Measurements from ENCODE around the gene EGFR.

Gene EGFR

GRCh38 chr7:55018361-55019190 lies at the start of gene EGFR:
TSS of gene EGFR (plus strand) at chr7:55019017. CDS start at chr7:55019278, 261 bp downstream.
- H3K27ac ChIP-seq (ENCODE audit: low read length), result peak within 1 kb of the TSS; percentile 64
- peaks cover 7 to 9% of the 10 kb centered on the region in 2 donors for H3K4me1 ChIP-seq (ENCODE audit: control insufficient read depth in 1 of 2, insufficient read depth in 2 of 2, low read length in 2 of 2)
- no peaks in the 10 kb centered on the region for H3K36me3 ChIP-seq (ENCODE audit: control insufficient read depth in 1 of 2, insufficient read depth in 2 of 2, low read length in 2 of 2)
- H3K27me3 ChIP-seq (ENCODE audit: low read depth, low read length), result no peaks in the 10 kb centered on the region
- no peaks in the 10 kb centered on the region for H3K9me3 ChIP-seq (ENCODE audit: control insufficient read depth in 1 of 2, low read length in 2 of 2)
- H3K4me3 ChIP-seq (ENCODE audit: low read depth in 1 of 2, low read length in 2 of 2), result peak within 1 kb of the TSS; percentile 47 to 74

- Histone ChIP-seq H3K4me3 (ENCODE audit: low read depth in 1 of 2, low read length in 2 of 2) (no peak overlapping the region), H3K9me3 (ENCODE audit: control insufficient read depth in 1 of 2, low read length in 2 of 2) (no peaks in the 10 kb centered on the region), H3K4me1 (ENCODE audit: control insufficient read depth in 1 of 2, insufficient read depth in 2 of 2, low read length in 2 of 2) (no peaks in the 10 kb centered on the region), H3K27me3 (ENCODE audit: low read depth, low read length) (no peaks in the 10 kb centered on the region), H3K36me3 (ENCODE audit: control insufficient read depth in 1 of 2, insufficient read depth in 2 of 2, low read length in 2 of 2) (no peaks in the 10 kb centered on the region), H3K27ac (ENCODE audit: low read length) (no peak overlapping the region)
Observed at GRCh38 chr7:54969208-54969967, 49.4 kb upstream of the EGFR start.

- no peaks in the 10 kb centered on the region for H3K4me1 ChIP-seq (ENCODE audit: control insufficient read depth in 1 of 2, insufficient read depth in 2 of 2, low read length in 2 of 2)
- H3K9me3 ChIP-seq (ENCODE audit: control insufficient read depth in 1 of 2, low read length in 2 of 2), result no peaks in the 10 kb centered on the region
- H3K4me3 ChIP-seq (ENCODE audit: low read depth in 1 of 2, low read length in 2 of 2), result no peak overlapping the region
- no peaks in the 10 kb centered on the region for H3K36me3 ChIP-seq (ENCODE audit: control insufficient read depth in 1 of 2, insufficient read depth in 2 of 2, low read length in 2 of 2)
- H3K27ac ChIP-seq (ENCODE audit: low read length), result no peak overlapping the region
- H3K27me3 ChIP-seq (ENCODE audit: low read depth, low read length), result no peaks in the 10 kb centered on the region
Observed at GRCh38 chr7:54972733-54973294, 46.0 kb upstream of the EGFR start.

- Histone ChIP-seq H3K27ac (ENCODE audit: low read length) (no peak overlapping the region), H3K9me3 (ENCODE audit: control insufficient read depth in 1 of 2, low read length in 2 of 2) (no peaks in the 10 kb centered on the region), H3K27me3 (ENCODE audit: low read depth, low read length) (no peaks in the 10 kb centered on the region), H3K4me3 (ENCODE audit: low read depth in 1 of 2, low read length in 2 of 2) (no peak overlapping the region), H3K36me3 (ENCODE audit: control insufficient read depth in 1 of 2, insufficient read depth in 2 of 2, low read length in 2 of 2) (no peaks in the 10 kb centered on the region), H3K4me1 (ENCODE audit: control insufficient read depth in 1 of 2, insufficient read depth in 2 of 2, low read length in 2 of 2) (no peaks in the 10 kb centered on the region)
Observed at GRCh38 chr7:54978364-54979116, 40.3 kb upstream of the EGFR start.

- Histone ChIP-seq H3K4me3 (ENCODE audit: low read depth in 1 of 2, low read length in 2 of 2) (no peak overlapping the region), H3K36me3 (ENCODE audit: control insufficient read depth in 1 of 2, insufficient read depth in 2 of 2, low read length in 2 of 2) (no peaks in the 10 kb centered on the region), H3K9me3 (ENCODE audit: control insufficient read depth in 1 of 2, low read length in 2 of 2) (no peaks in the 10 kb centered on the region), H3K4me1 (ENCODE audit: control insufficient read depth in 1 of 2, insufficient read depth in 2 of 2, low read length in 2 of 2) (no peaks in the 10 kb centered on the region), H3K27ac (ENCODE audit: low read length) (no peak overlapping the region), H3K27me3 (ENCODE audit: low read depth, low read length) (no peaks in the 10 kb centered on the region)
Observed at GRCh38 chr7:54980521-54980920, 38.3 kb upstream of the EGFR start.

- H3K27ac ChIP-seq (ENCODE audit: low read length), result no peak overlapping the region
- H3K4me1 ChIP-seq (ENCODE audit: control insufficient read depth in 1 of 2, insufficient read depth in 2 of 2, low read length in 2 of 2), result no peaks in the 10 kb centered on the region
- no peaks in the 10 kb centered on the region for H3K36me3 ChIP-seq (ENCODE audit: control insufficient read depth in 1 of 2, insufficient read depth in 2 of 2, low read length in 2 of 2)
- H3K27me3 ChIP-seq (ENCODE audit: low read depth, low read length), result no peaks in the 10 kb centered on the region
- H3K9me3 ChIP-seq (ENCODE audit: control insufficient read depth in 1 of 2, low read length in 2 of 2), result no peaks in the 10 kb centered on the region
- H3K4me3 ChIP-seq (ENCODE audit: low read depth in 1 of 2, low read length in 2 of 2), result no peak overlapping the region
Observed at GRCh38 chr7:54981913-54982312, 36.9 kb upstream of the EGFR start.

- no peaks in the 10 kb centered on the region for H3K4me1 ChIP-seq (ENCODE audit: control insufficient read depth in 1 of 2, insufficient read depth in 2 of 2, low read length in 2 of 2)
- H3K27me3 ChIP-seq (ENCODE audit: low read depth, low read length), result no peaks in the 10 kb centered on the region
- H3K4me3 ChIP-seq (ENCODE audit: low read depth in 1 of 2, low read length in 2 of 2), result no peak overlapping the region
- no peaks in the 10 kb centered on the region for H3K9me3 ChIP-seq (ENCODE audit: control insufficient read depth in 1 of 2, low read length in 2 of 2)
- H3K36me3 ChIP-seq (ENCODE audit: control insufficient read depth in 1 of 2, insufficient read depth in 2 of 2, low read length in 2 of 2), result no peaks in the 10 kb centered on the region
- no peak overlapping the region for H3K27ac ChIP-seq (ENCODE audit: low read length)
Observed at GRCh38 chr7:54985426-54986330, 33.1 kb upstream of the EGFR start.

- no peak overlapping the region for H3K27ac ChIP-seq (ENCODE audit: low read length)
- no peaks in the 10 kb centered on the region for H3K27me3 ChIP-seq (ENCODE audit: low read depth, low read length)
- H3K4me3 ChIP-seq (ENCODE audit: low read depth in 1 of 2, low read length in 2 of 2), result no peak overlapping the region
- no peaks in the 10 kb centered on the region for H3K4me1 ChIP-seq (ENCODE audit: control insufficient read depth in 1 of 2, insufficient read depth in 2 of 2, low read length in 2 of 2)
- no peaks in the 10 kb centered on the region for H3K9me3 ChIP-seq (ENCODE audit: control insufficient read depth in 1 of 2, low read length in 2 of 2)
- H3K36me3 ChIP-seq (ENCODE audit: control insufficient read depth in 1 of 2, insufficient read depth in 2 of 2, low read length in 2 of 2), result no peaks in the 10 kb centered on the region
Observed at GRCh38 chr7:54986716-54987115, 32.1 kb upstream of the EGFR start.

- H3K4me1 ChIP-seq (ENCODE audit: control insufficient read depth in 1 of 2, insufficient read depth in 2 of 2, low read length in 2 of 2), result no peaks in the 10 kb centered on the region
- H3K27ac ChIP-seq (ENCODE audit: low read length), result no peak overlapping the region
- H3K4me3 ChIP-seq (ENCODE audit: low read depth in 1 of 2, low read length in 2 of 2), result no peak overlapping the region
- no peaks in the 10 kb centered on the region for H3K27me3 ChIP-seq (ENCODE audit: low read depth, low read length)
- H3K9me3 ChIP-seq (ENCODE audit: control insufficient read depth in 1 of 2, low read length in 2 of 2), result no peaks in the 10 kb centered on the region
- no peaks in the 10 kb centered on the region for H3K36me3 ChIP-seq (ENCODE audit: control insufficient read depth in 1 of 2, insufficient read depth in 2 of 2, low read length in 2 of 2)
Observed at GRCh38 chr7:54987772-54988171, 31.0 kb upstream of the EGFR start.

GRCh38 chr7:54988516-54988915 lies 30.3 kb upstream of the EGFR start:
- Histone ChIP-seq H3K4me1 (ENCODE audit: control insufficient read depth in 1 of 2, insufficient read depth in 2 of 2, low read length in 2 of 2) (no peaks in the 10 kb centered on the region), H3K36me3 (ENCODE audit: control insufficient read depth in 1 of 2, insufficient read depth in 2 of 2, low read length in 2 of 2) (no peaks in the 10 kb centered on the region), H3K4me3 (ENCODE audit: low read depth in 1 of 2, low read length in 2 of 2) (no peak overlapping the region), H3K27me3 (ENCODE audit: low read depth, low read length) (no peaks in the 10 kb centered on the region), H3K9me3 (ENCODE audit: control insufficient read depth in 1 of 2, low read length in 2 of 2) (no peaks in the 10 kb centered on the region), H3K27ac (ENCODE audit: low read length) (no peak overlapping the region)
